ENCODE results near the gene STXBP6.
"Not testable (repeated sequence)": the region's sequence is repeated elsewhere in the genome, so short reads cannot be mapped to it uniquely, and the experiment has no call there.

STXBP6 gene

DNA sequence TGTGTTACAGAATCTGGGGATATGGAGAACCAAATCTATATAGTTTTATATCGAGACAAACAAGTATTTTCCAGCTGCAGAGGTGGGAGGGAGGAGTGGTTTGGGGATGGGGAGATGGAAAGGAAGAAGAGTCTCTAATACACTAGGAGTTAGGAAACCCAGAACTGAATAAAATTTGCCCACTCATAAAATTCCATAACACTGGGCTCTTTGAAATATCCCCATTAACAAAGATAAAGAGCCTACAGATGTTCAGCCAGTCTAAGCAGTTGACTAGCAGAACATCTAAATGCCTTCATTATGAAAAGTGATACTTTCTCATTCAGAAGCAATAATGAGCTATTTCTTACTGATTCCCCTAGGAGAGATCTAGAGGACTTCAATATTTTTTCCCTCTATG is 264.2 kb downstream of the STXBP6 start:
- no peak for DNase-seq

DNA sequence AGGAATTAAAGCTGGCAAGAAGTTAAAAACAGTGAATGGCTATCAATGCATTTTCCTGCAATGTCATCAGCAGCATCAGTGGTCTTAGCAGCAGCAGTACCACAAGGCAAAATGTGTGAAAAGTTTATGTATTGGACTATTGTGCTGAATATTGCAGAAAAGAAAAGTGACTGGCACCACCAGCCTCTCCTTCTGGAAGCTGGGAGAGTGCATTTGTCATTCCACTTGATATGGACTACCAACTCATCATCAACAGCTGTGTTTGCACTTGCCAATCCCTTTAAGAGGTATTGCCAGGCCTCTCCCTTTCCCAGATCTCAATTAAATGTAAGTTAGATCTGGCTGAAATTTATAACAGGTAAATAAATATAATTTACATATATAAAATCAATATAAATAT is 265.0 kb downstream of the STXBP6 start:
- no peak for DNase-seq

DNA sequence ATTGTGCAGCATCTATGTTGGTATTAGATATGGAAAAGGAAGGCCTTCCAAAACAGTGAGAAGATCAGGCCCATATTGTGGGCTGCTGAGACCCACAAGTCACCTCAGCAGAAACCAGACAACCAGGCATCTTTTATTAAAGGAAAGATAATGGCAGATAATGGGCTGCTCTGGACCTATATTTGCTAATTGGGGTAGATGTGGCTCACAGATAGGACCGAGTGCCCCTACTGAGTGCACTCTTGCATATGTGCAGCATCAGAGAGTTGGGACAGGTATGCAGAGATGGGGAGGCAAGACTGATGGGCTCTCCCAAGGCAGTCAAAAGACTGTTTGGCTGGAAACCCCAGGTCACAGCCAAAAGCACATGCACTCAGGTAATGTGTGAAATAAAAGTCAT is 266.2 kb downstream of the STXBP6 start:
- DNase-seq, result no peak

DNA sequence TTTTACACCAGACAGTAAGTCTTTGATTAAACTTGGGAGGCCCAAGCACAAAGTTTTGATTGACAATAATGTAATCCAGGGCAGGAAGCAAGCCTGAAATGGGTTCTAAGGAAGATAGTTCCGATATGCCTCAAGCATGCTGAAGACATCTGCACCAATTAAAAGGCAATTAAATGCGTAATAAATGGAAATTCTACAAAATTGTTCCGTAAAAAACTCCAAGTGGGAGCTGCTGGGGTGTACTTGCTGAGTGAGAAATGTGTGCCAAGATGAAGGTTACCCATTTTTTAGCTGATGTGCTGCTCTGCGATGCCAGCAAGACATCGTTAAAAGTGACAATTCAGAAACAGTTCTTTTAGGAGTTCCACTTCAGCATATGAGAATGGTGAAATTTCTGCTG is 269.7 kb downstream of the STXBP6 start:
- no peak for DNase-seq

DNA sequence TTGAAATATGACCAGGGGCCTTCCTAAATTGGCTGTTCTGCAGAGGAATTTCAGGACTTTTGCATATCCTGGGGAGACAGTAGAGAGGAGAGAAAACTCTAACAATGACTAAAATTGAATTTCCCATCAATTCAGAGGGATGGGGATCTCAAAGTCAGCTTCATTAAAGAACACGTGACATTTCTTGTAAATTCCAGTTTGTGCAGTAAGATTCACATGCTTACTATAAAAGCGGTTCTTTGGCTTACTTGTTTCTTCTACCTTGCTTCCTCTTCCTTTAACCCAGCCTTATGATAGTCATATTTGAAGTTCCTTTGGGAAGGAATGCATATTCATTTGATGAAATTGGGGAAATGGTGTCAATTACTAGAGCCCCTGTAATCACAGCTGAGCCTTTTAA is 272.3 kb downstream of the STXBP6 start:
- no peak for DNase-seq

DNA sequence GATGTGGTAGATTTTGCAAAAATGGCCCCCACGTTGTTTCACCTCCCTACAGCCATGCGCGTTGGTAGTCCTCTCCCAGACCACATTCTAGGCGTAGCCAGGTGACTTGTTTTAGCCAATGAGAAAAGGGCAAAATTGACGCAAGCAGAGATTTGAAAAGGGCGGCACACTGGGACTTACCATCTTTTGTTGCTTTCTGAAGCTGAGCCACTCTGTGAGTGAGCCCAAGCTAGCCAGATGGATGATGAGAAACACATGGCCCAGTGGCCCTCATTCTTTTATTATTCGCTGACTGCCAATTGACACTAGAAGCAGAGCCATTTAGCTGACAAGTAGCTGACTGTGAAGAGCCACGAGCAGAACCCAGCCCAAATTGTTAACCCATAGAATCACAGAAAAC is 274.0 kb downstream of the STXBP6 start:
- no peak for DNase-seq

DNA sequence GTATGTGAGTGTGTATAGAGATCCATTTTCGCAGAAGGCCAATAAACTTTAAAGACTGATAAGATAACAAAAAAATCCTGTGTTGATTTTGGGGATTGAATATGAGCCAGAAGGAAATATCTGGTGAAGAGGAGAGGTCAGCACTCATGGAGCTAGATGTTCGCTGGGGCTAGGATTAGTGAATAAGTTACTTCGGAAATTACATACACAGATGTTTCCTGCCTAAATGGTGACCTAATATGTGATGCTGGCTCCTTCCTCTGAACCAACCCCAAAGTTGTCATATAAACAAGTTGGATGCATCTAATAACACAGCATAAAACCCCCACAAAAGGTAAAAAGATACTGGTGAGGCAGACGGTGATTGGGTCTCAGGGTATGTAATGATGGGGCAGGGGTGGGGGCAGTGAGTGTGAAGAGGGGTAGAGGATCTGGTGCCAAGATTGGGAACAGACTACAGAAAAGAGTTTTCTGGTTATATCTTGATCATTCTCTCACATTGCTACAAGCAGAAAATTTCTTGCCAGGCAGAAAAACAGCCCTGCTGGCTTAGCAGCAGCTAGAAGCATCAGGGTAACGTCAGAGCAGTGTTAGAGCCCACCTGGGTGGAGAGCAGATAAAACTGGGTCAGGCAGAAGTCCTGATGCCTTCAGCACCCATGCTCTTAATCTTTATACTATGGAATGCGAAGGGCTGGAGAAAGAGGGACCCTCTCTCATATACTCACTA is 275.6 kb downstream of the STXBP6 start:
- DNase-seq, result no peak

DNA sequence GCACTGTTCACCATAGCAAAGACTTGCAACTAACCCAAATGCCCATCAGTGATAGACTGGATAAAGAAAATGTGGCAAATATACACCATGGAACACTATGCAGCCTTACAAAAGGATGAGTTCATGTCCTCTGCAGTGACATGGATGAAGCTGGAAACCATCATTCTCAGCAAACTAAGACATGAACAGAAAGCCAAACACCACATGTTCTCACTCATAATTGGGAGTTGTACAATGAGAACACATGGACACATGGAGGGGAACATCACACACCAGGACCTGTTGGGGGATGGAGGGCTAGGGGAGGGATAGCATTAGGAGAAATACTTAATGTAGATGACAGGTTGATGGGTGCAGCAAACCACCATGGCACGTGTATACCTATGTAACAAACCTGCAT is 276.4 kb downstream of the STXBP6 start:
- DNase-seq, result not testable (repeated sequence)

DNA sequence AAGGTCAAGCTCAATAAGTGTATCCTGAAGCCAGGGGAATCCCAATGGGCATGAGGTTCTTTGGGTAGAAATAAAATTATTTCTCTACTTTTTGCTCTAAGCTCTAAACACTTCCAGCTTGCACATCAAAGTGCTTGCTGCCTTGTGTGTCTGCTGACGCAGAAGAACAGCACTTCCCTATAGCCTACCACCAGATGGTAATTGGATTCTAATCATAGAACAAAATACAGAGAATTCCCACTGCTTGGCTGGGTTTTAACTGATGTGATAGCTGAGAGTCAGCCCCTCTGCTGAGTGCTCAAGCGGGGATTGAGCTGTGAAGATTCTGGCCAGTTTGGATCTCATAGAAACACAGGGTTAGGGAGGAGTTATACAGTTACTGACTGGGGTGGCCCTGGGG is 283.5 kb downstream of the STXBP6 start:
- no peak for DNase-seq

DNA sequence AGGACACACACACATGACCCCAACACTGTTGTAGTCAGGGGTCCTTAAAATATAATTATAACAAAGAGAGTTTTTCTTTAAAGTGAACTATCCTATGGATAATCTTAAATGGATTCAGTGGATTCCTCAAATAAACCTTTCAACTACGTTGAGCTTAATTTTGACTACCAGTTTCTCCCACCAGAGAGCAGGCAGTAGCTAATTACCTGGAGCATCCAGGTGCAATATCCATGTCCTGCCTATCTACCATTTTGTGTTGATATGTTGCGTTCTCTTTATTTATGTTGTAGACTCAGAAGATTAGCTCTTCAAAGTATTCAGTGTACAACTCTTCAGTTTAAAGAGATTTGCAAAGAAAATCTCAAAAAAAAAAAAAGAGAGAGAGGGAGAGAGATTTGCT is 288.8 kb downstream of the STXBP6 start:
- DNase-seq, result no peak

All from activated CD4-positive, alpha-beta T cell treated with anti-CD3 and anti-CD28 coated beads for 1 hour (primary cell).